GM19238 (cell line): Measurements from ENCODE around the gene WLS.

ENCODE experiments used
- DNase-seq: peaks from one replicate; pipeline ENCODE4 v3.0.0; 2011; ENCODE audit warnings: low spot score; ENCODE audit not compliant: insufficient read length

WLS gene

GRCh38 chr1:68141071-68142021 lies 91.0 kb downstream of the WLS start:
- no peak for DNase-seq

- no peak for DNase-seq
Measured at GRCh38 chr1:68140536-68140935, 91.8 kb downstream of the WLS start.

GRCh38 chr1:68136187-68136586 lies 96.1 kb downstream of the WLS start:
- no peak for DNase-seq

GRCh38 chr1:68132426-68133130 lies 99.7 kb downstream of the WLS start:
- no peak for DNase-seq

- DNase-seq, result no peak
Measured at GRCh38 chr1:68131261-68131660, 101.1 kb downstream of the WLS start.

- no peak for DNase-seq
Measured at GRCh38 chr1:68129536-68130250, 102.6 kb downstream of the WLS start.

- DNase-seq, result no peak
Measured at GRCh38 chr1:68128820-68129219, 103.5 kb downstream of the WLS start.

- no peak for DNase-seq
Measured at GRCh38 chr1:68128157-68128556, 104.2 kb downstream of the WLS start.

- DNase-seq, result no peak
Measured at GRCh38 chr1:68121536-68121935, 110.8 kb downstream of the WLS start.

- peak; percentile 27 for DNase-seq
Measured at GRCh38 chr1:68120136-68120791, 112.1 kb downstream of the WLS start.

GRCh38 chr1:68119445-68119844 lies 112.9 kb downstream of the WLS start:
- DNase-seq, result no peak

GRCh38 chr1:68117416-68117815 lies 114.9 kb downstream of the WLS start:
- DNase-seq, result no peak

- peak; percentile 8 for DNase-seq
Measured at GRCh38 chr1:68116643-68117235, 115.6 kb downstream of the WLS start.

GRCh38 chr1:68115308-68115707 lies 117.0 kb downstream of the WLS start:
- no peak for DNase-seq

GRCh38 chr1:68113966-68114365 lies 118.4 kb downstream of the WLS start:
- no peak for DNase-seq

- no peak for DNase-seq
Measured at GRCh38 chr1:68112835-68113243, 119.5 kb downstream of the WLS start.

- DNase-seq, result no peak
Measured at GRCh38 chr1:68111519-68112436, 120.5 kb downstream of the WLS start.

- DNase-seq, result no peak
Measured at GRCh38 chr1:68107771-68108170, 124.6 kb downstream of the WLS start.

- no peak for DNase-seq
Measured at GRCh38 chr1:68103884-68104554, 128.3 kb downstream of the WLS start.
